AG09319 (cell line): ENCODE results near the gene LTBP4.

ENCODE experiments used
- DNase-seq: peaks from one replicate; pipeline ENCODE4 v3.0.0-alpha.2; 2010; ENCODE audit warnings: low read depth; ENCODE audit errors: extremely low read depth
- TF ChIP-seq, protein P1 (sequence below): IDR thresholded peaks from 2 replicates; pipeline ENCODE4 v1.5.1; 2011; ENCODE audit warnings: low read depth, mild to moderate bottlenecking, inconsistent platforms, low read length, moderate library complexity

Gene LTBP4

DNA sequence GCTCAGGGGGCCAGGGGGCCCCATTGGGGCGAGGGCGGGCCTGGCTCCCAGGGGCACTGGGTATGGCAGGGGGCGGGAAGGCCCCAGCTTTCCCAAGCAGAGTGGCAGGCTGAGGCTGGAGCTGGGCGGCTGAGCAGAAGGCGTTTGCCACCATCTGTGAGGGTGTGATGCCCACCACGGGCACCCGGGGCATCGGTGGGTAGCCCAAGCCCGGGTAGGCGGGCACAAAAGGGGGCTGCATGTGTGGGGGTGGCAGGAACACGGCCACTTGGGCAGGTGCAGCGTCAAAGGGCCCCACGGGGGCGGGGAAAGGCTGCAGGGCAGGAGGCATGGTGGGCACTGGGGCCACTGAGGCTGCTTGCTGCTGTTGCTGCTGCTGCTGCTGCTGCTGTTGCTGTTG lies 66.4 kb downstream of the LTBP4 start:
- TF ChIP-seq, protein P1, sequence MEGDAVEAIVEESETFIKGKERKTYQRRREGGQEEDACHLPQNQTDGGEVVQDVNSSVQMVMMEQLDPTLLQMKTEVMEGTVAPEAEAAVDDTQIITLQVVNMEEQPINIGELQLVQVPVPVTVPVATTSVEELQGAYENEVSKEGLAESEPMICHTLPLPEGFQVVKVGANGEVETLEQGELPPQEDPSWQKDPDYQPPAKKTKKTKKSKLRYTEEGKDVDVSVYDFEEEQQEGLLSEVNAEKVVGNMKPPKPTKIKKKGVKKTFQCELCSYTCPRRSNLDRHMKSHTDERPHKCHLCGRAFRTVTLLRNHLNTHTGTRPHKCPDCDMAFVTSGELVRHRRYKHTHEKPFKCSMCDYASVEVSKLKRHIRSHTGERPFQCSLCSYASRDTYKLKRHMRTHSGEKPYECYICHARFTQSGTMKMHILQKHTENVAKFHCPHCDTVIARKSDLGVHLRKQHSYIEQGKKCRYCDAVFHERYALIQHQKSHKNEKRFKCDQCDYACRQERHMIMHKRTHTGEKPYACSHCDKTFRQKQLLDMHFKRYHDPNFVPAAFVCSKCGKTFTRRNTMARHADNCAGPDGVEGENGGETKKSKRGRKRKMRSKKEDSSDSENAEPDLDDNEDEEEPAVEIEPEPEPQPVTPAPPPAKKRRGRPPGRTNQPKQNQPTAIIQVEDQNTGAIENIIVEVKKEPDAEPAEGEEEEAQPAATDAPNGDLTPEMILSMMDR, result no peak
- DNase-seq, result no peak

DNA sequence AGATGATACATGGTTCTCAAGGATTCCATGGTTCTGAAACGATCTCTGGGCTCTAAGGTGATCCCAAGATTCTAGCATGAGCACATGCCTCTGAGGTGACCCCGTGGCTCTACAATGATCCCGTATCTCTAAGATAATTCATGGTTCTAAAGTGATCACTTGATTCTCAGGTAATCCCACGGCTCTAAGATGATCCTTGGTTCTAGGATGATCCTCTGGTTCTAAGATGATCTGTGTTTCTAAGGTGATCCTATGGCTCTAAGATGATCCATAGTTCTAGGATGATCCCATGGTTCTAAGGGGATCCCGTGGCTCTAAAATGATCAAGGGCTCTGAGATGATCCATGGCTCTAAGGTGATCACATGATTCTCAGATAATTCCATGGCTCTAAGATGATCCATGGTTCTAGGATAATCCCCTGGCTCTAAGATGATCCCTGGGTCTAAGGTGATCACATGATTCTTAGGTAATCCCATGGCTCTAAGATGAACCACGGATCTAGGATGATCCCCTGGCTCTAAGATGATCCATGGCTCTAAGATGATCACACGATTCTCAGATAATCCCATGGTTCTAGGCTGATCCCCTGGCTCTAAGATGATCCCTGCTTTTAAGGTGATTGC lies 67.9 kb downstream of the LTBP4 start:
- TF ChIP-seq, protein P1, result no peak
- no peak for DNase-seq

DNA sequence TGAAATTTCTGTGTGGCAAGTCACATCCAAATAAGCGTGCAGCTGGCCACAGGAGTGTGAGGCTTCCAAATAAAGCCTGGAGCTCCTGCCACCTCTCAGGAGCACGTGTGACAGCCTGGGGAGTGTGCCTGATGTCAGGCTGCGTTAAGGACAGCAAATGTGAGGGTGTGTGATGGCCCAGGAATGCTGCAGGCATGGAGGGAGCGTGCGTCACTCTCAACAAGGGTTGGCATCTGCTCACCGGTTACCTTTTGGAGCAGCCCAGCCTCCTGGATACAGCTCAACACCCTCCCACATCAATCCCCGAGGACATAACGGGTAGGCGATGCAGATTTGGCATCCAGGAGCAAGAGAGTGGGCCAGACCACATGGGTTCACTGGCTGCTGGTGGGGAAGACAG lies 70.2 kb downstream of the LTBP4 start:
- TF ChIP-seq, protein P1, result no peak

DNA sequence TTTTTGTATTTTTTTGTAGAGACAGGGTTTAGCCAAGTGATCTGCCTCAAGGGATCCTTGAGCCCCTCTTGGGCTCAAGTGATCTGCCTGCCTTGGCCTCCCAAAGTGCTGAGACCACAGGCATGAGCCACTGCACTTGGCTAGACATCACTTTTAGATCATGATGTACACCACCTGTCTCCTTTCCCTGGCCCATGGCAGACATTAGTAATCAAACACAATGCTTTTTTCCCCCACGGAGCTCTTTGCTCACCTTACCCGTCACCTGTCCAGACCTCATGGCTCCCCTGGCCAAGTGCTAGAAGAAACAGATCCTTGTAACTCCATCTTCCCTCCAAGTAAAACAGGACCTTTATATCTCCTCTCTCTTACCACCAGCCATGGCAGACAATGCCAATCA lies 70.9 kb downstream of the LTBP4 start:
- DNase-seq, result no peak

More for the DNA sequence above, 70.2 kb downstream of the LTBP4 start:
- DNase-seq, result no peak

DNA sequence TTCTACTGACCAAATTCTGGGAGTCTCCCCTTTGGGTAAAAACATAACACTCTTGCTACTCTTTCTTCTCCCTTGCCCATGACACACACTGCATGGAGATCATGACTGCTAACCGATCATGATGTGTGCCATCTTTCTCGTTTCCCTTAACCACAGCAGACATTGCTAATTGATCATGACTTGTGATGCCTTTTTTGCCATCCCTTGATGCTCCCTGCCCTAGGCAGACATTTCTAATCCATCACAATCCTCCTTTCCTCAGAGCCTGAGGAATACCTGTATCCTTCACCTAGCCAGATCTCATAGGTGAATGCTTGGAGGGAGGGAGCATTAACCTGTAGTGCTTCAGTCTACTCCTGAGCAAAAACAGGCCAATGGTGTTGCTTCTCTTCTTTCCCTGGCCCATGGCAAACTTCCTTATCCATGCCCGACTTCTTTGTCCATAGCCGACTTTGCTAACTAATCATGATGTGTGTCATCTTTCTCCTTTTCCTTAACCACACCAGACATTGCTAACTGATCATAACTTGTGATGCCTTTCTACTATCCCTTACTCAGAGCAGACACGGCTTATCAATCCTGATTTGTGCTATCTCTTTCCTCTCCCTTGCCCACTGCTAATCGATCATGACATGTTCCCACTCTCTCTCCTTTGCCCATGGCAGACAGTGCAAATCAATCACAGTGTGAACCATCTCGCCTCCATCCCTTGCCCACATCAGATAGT lies 71.6 kb downstream of the LTBP4 start:
- no peak for DNase-seq
- TF ChIP-seq, protein P1, result no peak

More for the DNA sequence above, 70.9 kb downstream of the LTBP4 start:
- TF ChIP-seq, protein P1, result no peak

DNA sequence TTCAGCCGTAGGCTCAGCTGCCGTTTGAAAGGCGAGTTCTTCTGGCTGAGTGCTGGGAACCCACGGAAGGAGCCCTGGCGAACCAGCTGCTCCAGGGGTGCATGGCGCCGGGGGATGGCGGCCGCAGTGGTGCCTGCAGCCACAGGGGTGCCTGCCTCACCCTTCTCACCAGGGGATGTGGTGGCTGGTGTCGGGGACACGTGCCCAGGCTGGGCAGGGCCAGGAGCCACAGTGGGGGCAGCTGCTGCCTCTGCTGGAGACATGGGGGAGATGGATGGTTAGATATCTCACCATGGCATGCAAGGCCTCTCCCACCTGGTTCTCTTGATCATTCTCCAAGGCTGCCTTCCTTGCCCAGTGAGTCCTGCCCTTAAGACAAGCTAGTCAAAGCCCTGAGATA lies 72.2 kb downstream of the LTBP4 start:
- no peak for DNase-seq
- TF ChIP-seq, protein P1, result no peak

DNA sequence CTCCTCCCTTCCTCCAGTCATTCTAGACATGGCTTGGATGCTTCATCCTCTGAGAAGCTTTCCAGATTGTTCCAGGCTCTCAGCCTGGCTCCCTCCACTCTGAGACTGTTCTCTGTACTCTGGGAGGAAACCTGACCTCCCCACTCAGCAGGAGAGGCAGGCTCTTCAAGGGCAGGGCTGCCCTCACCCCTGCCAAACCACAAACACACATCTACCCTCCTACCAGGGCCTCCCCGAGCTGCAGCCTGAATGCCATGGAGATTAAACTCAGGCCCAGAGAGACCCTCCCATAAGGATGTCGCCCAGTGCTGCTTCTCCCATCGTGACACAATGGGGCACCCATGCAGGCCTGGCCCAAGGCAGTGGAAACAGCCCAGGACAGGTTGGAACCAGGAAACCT lies 73.1 kb downstream of the LTBP4 start:
- no peak for DNase-seq
- TF ChIP-seq, protein P1, result no peak
